SK-N-SH (cell line): ENCODE data around the gene PPP2R1B. TPM values are rescaled to one million over a fixed set of nuclear protein-coding genes. Genes with fewer than 3 reads are reported as not detected.

Experiments used
- CTCF ChIA-PET: fragments of 300-600, 350-600 bp; formaldehyde crosslinking; extraction: SDS; loops from one replicate; lab custom pipeline; 2021; lab: Yijun Ruan, JAX
- POLR2A ChIA-PET: fragments of 350-600 bp; sonication (Branson Sonifier 250); formaldehyde crosslinking; extraction: SDS; loops from one replicate; lab custom pipeline; 2020; ENCODE audit warnings: antibody characterized with exemption, inconsistent platforms; lab: Yijun Ruan, JAX
- DNase-seq: peaks from one replicate; pipeline ENCODE4 v3.0.0; 2012
- H2AFZ ChIP-seq: fragments of 200-600 bp; sonication (generic); 2 replicates; pipeline ENCODE4 v1.8.1; 2016; ENCODE audit warnings: antibody characterized with exemption, mild to moderate bottlenecking, low read depth
- H3F3A ChIP-seq: fragments of 200-600 bp; sonication (generic); replicated peaks from 2 replicates; pipeline ENCODE3; 2016; ENCODE audit warnings: antibody characterized with exemption, mild to moderate bottlenecking; ENCODE audit not compliant: insufficient read depth
- H3K27ac ChIP-seq, 2 experiments: fragments of 200-500 bp in 1 of 2; fragments of 200-600 bp in 1 of 2; sonication (Bioruptor generic) in 1 of 2; sonication (generic), shearing (Covaris generic) in 1 of 2; 2 replicates each; pipeline versions ENCODE4 v1.5.1 to v1.6.1; 2014 to 2016; ENCODE audit warnings: low read depth in 2 of 2, inconsistent platforms in 1 of 2, low read length in 1 of 2, mild to moderate bottlenecking in 1 of 2, mixed read lengths in 1 of 2
- H3K27me3 ChIP-seq: fragments of 200-600 bp; sonication (generic), shearing (Covaris generic); 2 replicates; pipeline ENCODE4 v1.6.1; 2016; ENCODE audit warnings: mixed run types; ENCODE audit not compliant: insufficient read depth
- H3K36me3 ChIP-seq, 2 experiments: fragments of 200-500 bp in 1 of 2; fragments of 200-600 bp in 1 of 2; sonication (Bioruptor generic) in 1 of 2; sonication (generic) in 1 of 2; replicated peaks in 1 of 2; 2 replicates each; pipeline versions ENCODE3 to v1.5.1; 2014 to 2016; ENCODE audit warnings: low read length in 1 of 2, mild to moderate bottlenecking in 1 of 2; ENCODE audit not compliant: insufficient read depth in 2 of 2, control insufficient read depth in 1 of 2
- H3K4me1 ChIP-seq, 2 experiments: fragments of 200-500 bp in 1 of 2; fragments of 200-600 bp in 1 of 2; sonication (Bioruptor generic) in 1 of 2; sonication (generic), shearing (Covaris generic) in 1 of 2; 2 replicates each; pipeline versions ENCODE4 v1.5.1 to v1.6.1; 2014 to 2016; ENCODE audit warnings: low read depth in 1 of 2, low read length in 1 of 2, mixed run types in 1 of 2; ENCODE audit not compliant: insufficient read depth in 2 of 2, control insufficient read depth in 1 of 2
- H3K4me2 ChIP-seq: fragments of 200-600 bp; sonication (generic), shearing (Covaris generic); 2 replicates; pipeline ENCODE4 v1.6.1; 2017; ENCODE audit warnings: mixed run types
- H3K4me3 ChIP-seq, 2 experiments: fragments of 200-500 bp in 1 of 2; fragments of 200-600 bp in 1 of 2; sonication (Bioruptor generic) in 1 of 2; sonication (generic), shearing (Covaris generic) in 1 of 2; 2 replicates each; pipeline versions ENCODE4 v1.5.1 to v1.8.1; 2014 to 2016; ENCODE audit warnings: low read depth in 2 of 2, inconsistent platforms in 1 of 2, low read length in 1 of 2, mild to moderate bottlenecking in 1 of 2, mixed read lengths in 1 of 2, moderate library complexity in 1 of 2
- H3K79me2 ChIP-seq: fragments of 200-600 bp; sonication (generic); 2 replicates; pipeline ENCODE4 v1.8.1; 2017; ENCODE audit warnings: mild to moderate bottlenecking; ENCODE audit not compliant: insufficient read depth
- H3K9ac ChIP-seq: fragments of 200-600 bp; sonication (generic); 2 replicates; pipeline ENCODE4 v1.6.1; 2017; ENCODE audit warnings: mixed run types
- H3K9me2 ChIP-seq: fragments of 200-600 bp; sonication (generic); 2 replicates; pipeline ENCODE4 v1.6.1; 2017; ENCODE audit warnings: mixed run types
- H3K9me3 ChIP-seq: fragments of 200-600 bp; sonication (generic); 2 replicates; pipeline ENCODE4 v1.6.1; 2017; ENCODE audit warnings: mixed run types, mild to moderate bottlenecking, moderate library complexity
- H4K20me1 ChIP-seq: fragments of 200-600 bp; sonication (generic); 2 replicates; pipeline ENCODE4 v1.6.1; 2017; ENCODE audit warnings: mild to moderate bottlenecking, mixed run types; ENCODE audit not compliant: insufficient read depth
- CHD2 ChIP-seq: fragments of 150-350 bp; IDR thresholded peaks from 2 replicates; pipeline ENCODE4 v1.6.1; 2018; ENCODE audit warnings: low read length; ENCODE audit not compliant: partially characterized antibody
- CTCF ChIP-seq: fragments of 200-600 bp; sonication (generic); IDR thresholded peaks from 2 replicates; pipeline ENCODE4 v1.6.1; 2017; ENCODE audit warnings: antibody characterized with exemption, mild to moderate bottlenecking, moderate library complexity
- ELF1 ChIP-seq: IDR thresholded peaks from 2 replicates; pipeline ENCODE4 v1.4.0; 2012
- EP300 ChIP-seq, 2 experiments: IDR thresholded peaks; 2 replicates each; pipeline versions ENCODE4 v1.4.0 to v1.6.1; 2012; ENCODE audit warnings: borderline replicate concordance in 1 of 2, low read depth in 1 of 2, low read length in 1 of 2
- FOSL2 ChIP-seq: IDR thresholded peaks from 2 replicates; pipeline ENCODE4 v1.4.0; 2012; ENCODE audit warnings: low read depth, mild to moderate bottlenecking, moderate library complexity, borderline replicate concordance
- FOXJ3 ChIP-seq: sonication (generic); formaldehyde crosslinking; IDR thresholded peaks from 2 replicates; pipeline ENCODE4 v1.5.1; 2020; ENCODE audit warnings: mild to moderate bottlenecking, missing genetic modification reagents
- FOXM1 ChIP-seq: IDR thresholded peaks from 2 replicates; pipeline ENCODE4 v1.4.0; 2012; ENCODE audit warnings: low read depth, mild to moderate bottlenecking
- JUND ChIP-seq: IDR thresholded peaks from 2 replicates; pipeline ENCODE4 v1.4.0; 2012
- MAX ChIP-seq: IDR thresholded peaks from 2 replicates; pipeline ENCODE4 v1.4.0; 2012; ENCODE audit warnings: low read depth
- MEF2A ChIP-seq: IDR thresholded peaks from 2 replicates; pipeline ENCODE4 v1.4.0; 2012; ENCODE audit warnings: low read depth, borderline replicate concordance
- POLR2AphosphoS5 ChIP-seq: IDR thresholded peaks from 2 replicates; pipeline ENCODE4 v1.6.1; 2012; ENCODE audit warnings: low read depth, low read length
- RAD21 ChIP-seq: IDR thresholded peaks from 2 replicates; pipeline ENCODE4 v1.6.1; 2012; ENCODE audit warnings: mild to moderate bottlenecking, low read length
- RCOR1 ChIP-seq: fragments of 150-350 bp; IDR thresholded peaks from 2 replicates; pipeline ENCODE4 v1.6.1; 2017; ENCODE audit warnings: antibody characterized with exemption, low read length
- RXRA ChIP-seq: IDR thresholded peaks from 2 replicates; pipeline ENCODE4 v1.4.0; 2012; ENCODE audit warnings: low read depth, mild to moderate bottlenecking, borderline replicate concordance
- TAF1 ChIP-seq: IDR thresholded peaks from 2 replicates; pipeline ENCODE4 v1.6.1; 2012; ENCODE audit warnings: low read depth, mild to moderate bottlenecking, low read length, moderate library complexity, borderline replicate concordance
- TCF12 ChIP-seq: IDR thresholded peaks from 2 replicates; pipeline ENCODE4 v1.4.0; 2012
- YY1 ChIP-seq: IDR thresholded peaks from 2 replicates; pipeline ENCODE4 v1.4.0; 2012; ENCODE audit warnings: low read depth, mild to moderate bottlenecking
- WGBS: methylation state at CpG from one replicate; pipeline ENCODE4 v1.1.6; 2017; ENCODE audit warnings: low lambda C conversion rate; 5-methylcytosine and 5-hydroxymethylcytosine counted together
- polyA plus RNA-seq, 3 experiments: library from polyadenylated mRNA; depleted of rRNA; stranded (reverse); fragments of >200 nt; gene quantifications; 2 replicates each; pipeline ENCODE4 v1.2.3, GENCODE V29; 2012
- TF ChIP-seq, protein P1 (sequence below): fragments of 150-350 bp; IDR thresholded peaks from 2 replicates; pipeline ENCODE4 v1.6.1; 2017; ENCODE audit warnings: antibody characterized with exemption, low read length, low read depth, borderline replicate concordance

Gene PPP2R1B
- polyA plus RNA-seq, 1 of the 3 experiments (the other 2 are of a cell fraction) = 25.9 TPM

DNA sequence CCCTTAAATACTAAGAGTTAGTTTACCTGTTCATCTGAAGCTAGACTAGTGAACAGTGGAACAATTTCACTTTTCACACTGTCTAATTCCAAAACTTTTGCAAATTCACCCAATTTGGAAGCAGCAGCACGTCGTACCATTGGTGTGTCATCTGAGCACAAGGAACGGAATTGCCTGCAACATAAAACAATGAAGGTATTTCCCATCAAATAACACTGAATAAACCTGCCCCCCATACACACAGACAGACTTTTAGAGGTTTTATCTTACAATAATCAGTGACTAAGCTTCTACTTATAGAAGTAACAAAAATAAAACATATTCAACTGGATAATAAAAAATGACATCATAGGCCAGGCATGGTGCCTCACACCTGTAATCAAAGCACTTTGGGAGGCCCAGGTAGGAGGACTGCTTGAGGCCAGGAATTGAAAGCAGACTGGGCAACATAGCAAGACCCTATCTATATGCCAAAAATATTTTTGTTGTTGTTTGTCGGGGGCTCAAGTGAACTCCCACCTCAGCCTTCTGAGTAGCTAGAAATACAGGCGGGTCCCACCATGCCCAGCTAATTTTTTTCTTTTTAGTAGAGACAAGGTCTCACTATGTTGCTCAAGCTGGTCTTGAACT, 6.3 kb downstream of the PPP2R1B start:
- ChIA-PET CTCF (interaction anchor here (0.9 to 3.0 kb wide), 3 partner anchors 13 to 155 kb away, joined by 3 to 12 read pairs (median 3); no protein-coding TSS in a partner anchor), POLR2A (no interaction called here)
- H3K4me1 ChIP-seq = peaks cover 0 to 3% of the 10 kb centered on the region in 2 experiments; a peak in 2 of 4 replicates
- no peak overlapping the region for H2AFZ ChIP-seq
- no peaks in the 10 kb centered on the region for H3K27me3 ChIP-seq
- peaks cover 43% of the 10 kb centered on the region for H3K79me2 ChIP-seq
- H3K4me2 ChIP-seq = no peak overlapping the region
- H4K20me1 ChIP-seq = no peaks in the 10 kb centered on the region
- WGBS = 91% methylated on average over 5 of the region's 5 CpGs
- no peaks in the 10 kb centered on the region for H3K9me2 ChIP-seq
- H3F3A ChIP-seq = peaks cover 6% of the 10 kb centered on the region
- no peak for DNase-seq
- H3K4me3 ChIP-seq = no peak overlapping the region
- no peaks in the 10 kb centered on the region for H3K9me3 ChIP-seq
- H3K9ac ChIP-seq = no peak overlapping the region
- no peak for TF ChIP-seq FOXJ3 (CRISPR knock-in tag)
- no peak for TF ChIP-seq ELF1
- TF ChIP-seq MAX = no peak
- TF ChIP-seq POLR2AphosphoS5 = no peak
- TF ChIP-seq TCF12 = no peak
- no peak for TF ChIP-seq MEF2A
- TF ChIP-seq FOSL2 = no peak
- no peak for TF ChIP-seq EP300 (IDR thresholded peaks at IDR 0.05; ENCODE audit: borderline replicate concordance in 1 of 2, low read depth in 1 of 2, low read length in 1 of 2)
- no peak for TF ChIP-seq TAF1
- TF ChIP-seq FOXM1 = no peak
- TF ChIP-seq CTCF = no peak
- TF ChIP-seq RXRA = no peak
- TF ChIP-seq RAD21 = no peak
- TF ChIP-seq YY1 = no peak
- TF ChIP-seq JUND = no peak
- TF ChIP-seq, protein P1, sequence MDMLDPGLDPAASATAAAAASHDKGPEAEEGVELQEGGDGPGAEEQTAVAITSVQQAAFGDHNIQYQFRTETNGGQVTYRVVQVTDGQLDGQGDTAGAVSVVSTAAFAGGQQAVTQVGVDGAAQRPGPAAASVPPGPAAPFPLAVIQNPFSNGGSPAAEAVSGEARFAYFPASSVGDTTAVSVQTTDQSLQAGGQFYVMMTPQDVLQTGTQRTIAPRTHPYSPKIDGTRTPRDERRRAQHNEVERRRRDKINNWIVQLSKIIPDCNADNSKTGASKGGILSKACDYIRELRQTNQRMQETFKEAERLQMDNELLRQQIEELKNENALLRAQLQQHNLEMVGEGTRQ = no peak
- TF ChIP-seq CHD2 = no peak
- no peak for TF ChIP-seq RCOR1
- H3K27ac ChIP-seq = no peak overlapping the region
- peaks cover 59 to 74% of the 10 kb centered on the region in 2 experiments for H3K36me3 ChIP-seq
